Mesenchymal stem cell (in vitro differentiated cells and primary cell): ENCODE results near the gene MYO5B.
"Not testable (repeated sequence)": the region's sequence is repeated elsewhere in the genome, so short reads cannot be mapped to it uniquely, and the experiment has no call there.

Source experiments
- DNase-seq: peaks from one replicate; pipeline ENCODE4 v3.0.0-alpha.2; 2013
- H2AFZ ChIP-seq: one replicate; pipeline ENCODE4 v1.6.1; 2013; ENCODE audit warnings: low read depth, mild to moderate bottlenecking, control low read depth, inconsistent platforms, low read length, moderate library complexity
- H2AK5ac ChIP-seq: 2 replicates; pipeline ENCODE4 v1.6.1; 2013; ENCODE audit warnings: low read length, moderate library complexity, mild to moderate bottlenecking, inconsistent platforms; ENCODE audit not compliant: severe bottlenecking
- H2BK120ac ChIP-seq: one replicate; pipeline ENCODE4 v1.6.1; 2013; ENCODE audit warnings: low read depth, mild to moderate bottlenecking, inconsistent platforms, low read length, moderate library complexity
- H2BK12ac ChIP-seq, 2 experiments: one replicate each; pipeline ENCODE4 v1.6.1; 2013; ENCODE audit warnings: inconsistent platforms in 2 of 2, low read length in 2 of 2, mild to moderate bottlenecking in 2 of 2, moderate library complexity in 2 of 2, control low read depth in 1 of 2
- H2BK15ac ChIP-seq: one replicate; pipeline ENCODE4 v1.6.1; 2013; ENCODE audit warnings: mild to moderate bottlenecking, low read depth, inconsistent platforms; ENCODE audit not compliant: poor library complexity, severe bottlenecking
- H2BK5ac ChIP-seq: 2 replicates; pipeline ENCODE4 v1.6.1; 2013; ENCODE audit warnings: low read depth, mild to moderate bottlenecking, low read length, control low read depth, inconsistent platforms; ENCODE audit not compliant: poor library complexity, severe bottlenecking
- H3K14ac ChIP-seq, 2 experiments: one replicate each; pipeline ENCODE4 v1.6.1; 2013; ENCODE audit warnings: inconsistent platforms in 2 of 2, low read length in 2 of 2, control low read depth in 1 of 2, mild to moderate bottlenecking in 1 of 2, moderate library complexity in 1 of 2
- H3K18ac ChIP-seq, 2 experiments: one replicate each; pipeline ENCODE4 v1.6.1; 2013; ENCODE audit warnings: inconsistent platforms in 2 of 2, low read length in 2 of 2, control low read depth in 1 of 2, low read depth in 1 of 2, mild to moderate bottlenecking in 1 of 2
- H3K23ac ChIP-seq, 2 experiments: one replicate each; pipeline ENCODE4 v1.6.1; 2013; ENCODE audit warnings: inconsistent platforms in 2 of 2, low read length in 2 of 2, mild to moderate bottlenecking in 2 of 2, moderate library complexity in 2 of 2, control low read depth in 1 of 2
- H3K27ac ChIP-seq: 2 replicates; pipeline ENCODE4 v1.5.1; 2013; ENCODE audit warnings: mild to moderate bottlenecking, moderate library complexity, low read length, control low read depth, inconsistent platforms; ENCODE audit not compliant: poor library complexity, severe bottlenecking
- H3K27me3 ChIP-seq, 2 experiments: 2 replicates each; pipeline versions ENCODE4 v1.6.1 to v1.7.0; 2013; ENCODE audit warnings: low read length in 2 of 2, mild to moderate bottlenecking in 2 of 2, moderate library complexity in 2 of 2, control low read depth in 1 of 2, inconsistent platforms in 1 of 2; ENCODE audit not compliant: control insufficient read depth in 1 of 2, insufficient read depth in 1 of 2
- H3K36me3 ChIP-seq, 2 experiments: 2 replicates each; pipeline versions ENCODE4 v1.6.1 to v1.7.0; 2013; ENCODE audit warnings: low read length in 2 of 2, control low read depth in 1 of 2, inconsistent platforms in 1 of 2, low read depth in 1 of 2, mild to moderate bottlenecking in 1 of 2; ENCODE audit not compliant: insufficient read depth in 2 of 2, control insufficient read depth in 1 of 2
- H3K4ac ChIP-seq, 2 experiments: one replicate each; pipeline ENCODE4 v1.6.1; 2013; ENCODE audit warnings: inconsistent platforms in 2 of 2, low read length in 2 of 2, mild to moderate bottlenecking in 2 of 2, moderate library complexity in 2 of 2, control low read depth in 1 of 2, low read depth in 1 of 2
- H3K4me1 ChIP-seq: 2 replicates; pipeline ENCODE4 v1.6.1; 2013; ENCODE audit warnings: low read depth, low read length, control low read depth; ENCODE audit not compliant: control insufficient read depth, insufficient read depth
- H3K4me2 ChIP-seq: 2 replicates; pipeline ENCODE4 v1.6.1; 2013; ENCODE audit warnings: low read length, mild to moderate bottlenecking, inconsistent platforms; ENCODE audit not compliant: poor library complexity, severe bottlenecking
- H3K4me3 ChIP-seq, 2 experiments: 2 replicates each; pipeline versions ENCODE4 v1.5.1 to v1.7.0; 2013; ENCODE audit warnings: low read length in 2 of 2, mild to moderate bottlenecking in 2 of 2, control low read depth in 1 of 2, low read depth in 1 of 2; ENCODE audit not compliant: insufficient read depth in 1 of 2
- H3K79me1 ChIP-seq: replicated peaks from 2 replicates; pipeline ENCODE4 v1.6.1; 2013; ENCODE audit warnings: mild to moderate bottlenecking, control low read depth, low read length, inconsistent platforms; ENCODE audit not compliant: poor library complexity, severe bottlenecking
- H3K9ac ChIP-seq: 2 replicates; pipeline ENCODE4 v1.7.0; 2013; ENCODE audit warnings: mild to moderate bottlenecking, low read length, moderate library complexity
- H3K9me3 ChIP-seq: 2 replicates; pipeline ENCODE4 v1.7.0; 2013; ENCODE audit warnings: mild to moderate bottlenecking, low read length; ENCODE audit not compliant: control insufficient read depth
- H4K8ac ChIP-seq: one replicate; pipeline ENCODE4 v1.6.1; 2013; ENCODE audit warnings: inconsistent platforms, mild to moderate bottlenecking, low read length, moderate library complexity
- H4K91ac ChIP-seq: one replicate; pipeline ENCODE4 v1.6.1; 2013; ENCODE audit warnings: mild to moderate bottlenecking, low read length, inconsistent platforms
- WGBS: methylation state at CpG from one replicate; pipeline ENCODE4 v1.1.7; 2013; ENCODE audit warnings: mixed read lengths; 5-methylcytosine and 5-hydroxymethylcytosine counted together

The MYO5B gene

GRCh38 chr18:50099725-50100407, 95.1 kb downstream of the MYO5B start:
- Histone ChIP-seq H3K4me1 (peaks cover 2% of the 10 kb centered on the region), H3K4ac (no peak overlapping the region), H3K23ac (no peak overlapping the region), H2BK120ac (no peak overlapping the region), H2BK12ac (no peak overlapping the region), H3K14ac (no peak overlapping the region), H2BK15ac (no peak overlapping the region), H2BK5ac (no peak overlapping the region), H2AK5ac (no peak overlapping the region), H2AFZ (no peak overlapping the region), H3K18ac (no peak overlapping the region), H3K27me3 (no peaks in the 10 kb centered on the region), H3K79me1 (no peaks in the 10 kb centered on the region), H3K27ac (no peak overlapping the region), H3K36me3 (no peaks in the 10 kb centered on the region), H4K8ac (no peak overlapping the region), H3K4me2 (no peak overlapping the region), H3K9ac (no peak overlapping the region), H3K4me3 (no peak overlapping the region), H3K9me3 (no peaks in the 10 kb centered on the region), H4K91ac (no peak overlapping the region)
- peak; percentile 45 for DNase-seq
- WGBS: 60% methylated on average over 4 of the region's 4 CpGs

- Histone ChIP-seq H3K9ac (peak overlapping the region; percentile 20), H3K23ac (no peak overlapping the region), H3K79me1 (no peaks in the 10 kb centered on the region), H3K4me1 (peaks cover 2% of the 10 kb centered on the region), H3K4me3 (no peak overlapping the region), H3K27me3 (peaks cover 5 to 8% of the 10 kb centered on the region in 2 experiments), H3K4me2 (no peak overlapping the region), H4K91ac (no peak overlapping the region), H2BK120ac (no peak overlapping the region), H3K36me3 (no peaks in the 10 kb centered on the region), H4K8ac (no peak overlapping the region), H3K9me3 (no peaks in the 10 kb centered on the region), H2BK15ac (no peak overlapping the region), H2BK12ac (no peak overlapping the region), H3K18ac (no peak overlapping the region), H3K4ac (no peak overlapping the region), H3K14ac (no peak overlapping the region), H2AK5ac (no peak overlapping the region), H2AFZ (no peak overlapping the region), H3K27ac (no peak overlapping the region), H2BK5ac (no peak overlapping the region)
- no peak for DNase-seq
- WGBS: 74% methylated on average over 2 of the region's 2 CpGs
These were observed 97.2 kb downstream of the MYO5B start for GRCh38 chr18:50097702-50098101.

GRCh38 chr18:50096766-50097435, 98.0 kb downstream of the MYO5B start:
- H3K9ac ChIP-seq: no peak overlapping the region
- no peak overlapping the region for H2BK120ac ChIP-seq
- no peak overlapping the region for H3K18ac ChIP-seq
- H3K9me3 ChIP-seq: no peaks in the 10 kb centered on the region
- H3K4me1 ChIP-seq: peaks cover 2% of the 10 kb centered on the region
- H3K27ac ChIP-seq: no peak overlapping the region
- no peak overlapping the region for H3K4ac ChIP-seq
- no peak overlapping the region for H2AK5ac ChIP-seq
- no peak overlapping the region for H2BK15ac ChIP-seq
- H3K36me3 ChIP-seq: no peaks in the 10 kb centered on the region
- H2BK5ac ChIP-seq: no peak overlapping the region
- no peak for DNase-seq
- no peak overlapping the region for H3K4me3 ChIP-seq
- no peaks in the 10 kb centered on the region for H3K79me1 ChIP-seq
- WGBS: 93% methylated on average over 3 of the region's 3 CpGs
- H3K27me3 ChIP-seq: peaks cover 9 to 12% of the 10 kb centered on the region in 2 experiments
- no peak overlapping the region for H3K4me2 ChIP-seq
- no peak overlapping the region for H4K8ac ChIP-seq
- no peak overlapping the region for H2BK12ac ChIP-seq
- H3K14ac ChIP-seq: no peak overlapping the region
- no peak overlapping the region for H2AFZ ChIP-seq
- H4K91ac ChIP-seq: no peak overlapping the region
- no peak overlapping the region for H3K23ac ChIP-seq

- WGBS: 48% methylated on average over 4 of the region's 5 CpGs
- not testable (repeated sequence) for H3K79me1 ChIP-seq, DNase-seq
These were observed 100.2 kb downstream of the MYO5B start for GRCh38 chr18:50094786-50095185.

More at GRCh38 chr18:50094786-50095185, 100.2 kb downstream of the MYO5B start:
- not testable (repeated sequence) for H3K4ac ChIP-seq, H2BK5ac ChIP-seq, H2BK15ac ChIP-seq, H3K14ac ChIP-seq, H3K18ac ChIP-seq, H3K27ac ChIP-seq, H2AFZ ChIP-seq, H4K8ac ChIP-seq, H2BK12ac ChIP-seq, H3K4me1 ChIP-seq, H3K9ac ChIP-seq, H3K23ac ChIP-seq, H3K36me3 ChIP-seq, H4K91ac ChIP-seq, H3K4me3 ChIP-seq, H2BK120ac ChIP-seq, H3K9me3 ChIP-seq, H3K4me2 ChIP-seq, H2AK5ac ChIP-seq
- H3K27me3 ChIP-seq: peaks cover 17 to 19% of the 10 kb centered on the region in 2 experiments
